ENCODE results near the gene GABRA5. TPM values are rescaled to one million over a fixed set of nuclear protein-coding genes. Genes with fewer than 3 reads are reported as not detected.

The GABRA5 gene
- total and polyA plus RNA-seq, 2 of the 4 experiments (the other 2 are of a cell fraction) = 4.0 to 7.3 TPM

DNA sequence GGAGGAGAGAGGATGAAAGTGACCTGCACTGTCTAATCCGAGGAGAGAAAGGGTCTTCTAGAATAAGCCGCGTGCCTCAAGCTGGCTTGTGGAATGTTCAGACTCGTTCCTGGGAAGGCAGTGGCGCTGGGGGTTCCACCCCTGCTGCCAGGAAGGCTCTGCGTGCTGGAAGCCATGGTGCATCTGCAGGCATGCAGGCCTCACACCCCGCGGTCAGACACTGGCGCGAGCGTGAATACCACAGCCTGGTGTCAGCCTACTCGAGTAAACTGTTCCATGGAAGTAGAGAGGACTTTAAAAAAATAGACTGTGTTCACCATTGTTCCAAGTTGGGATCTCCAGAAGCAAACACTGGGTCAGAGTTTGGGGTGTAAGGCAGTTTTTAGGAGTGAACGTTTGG, 78.2 kb downstream of the GABRA5 start:
- ChIA-PET CTCF (no interaction called here), POLR2A (ENCODE audit: unreplicated experiment) (no interaction called here)
- Histone ChIP-seq H4K91ac (ENCODE audit: insufficient read depth, low read depth, low read length) (no peak overlapping the region), H2AK5ac (ENCODE audit: low read depth, low read length) (no peak overlapping the region), H2BK20ac (ENCODE audit: low read depth, low read length) (no peak overlapping the region), H3K4ac (ENCODE audit: low read depth, low read length) (no peak overlapping the region), H3K9me1 (ENCODE audit: insufficient read depth, low read length) (no peaks in the 10 kb centered on the region), H3K79me1 (ENCODE audit: low read depth in 1 of 2, low read length in 2 of 2) (no peaks in the 10 kb centered on the region), H4K8ac (ENCODE audit: low read depth in 2 of 2, low read length in 2 of 2) (no peak overlapping the region), H2BK15ac (ENCODE audit: low read depth, low read length) (no peak overlapping the region), H3K18ac (ENCODE audit: low read depth, low read length) (no peak overlapping the region), H3K14ac (replicated peaks; ENCODE audit: low read depth, low read length) (no peak overlapping the region), H3K23ac (ENCODE audit: low read depth, low read length) (no peak overlapping the region), H3K9me3 (ENCODE audit: control insufficient read depth, insufficient read depth, low read length) (peaks cover 29% of the 10 kb centered on the region), H2BK5ac (ENCODE audit: low read depth, low read length, poor library complexity, severe bottlenecking) (no peak overlapping the region), H3K9ac (ENCODE audit: low read depth, low read length) (no peak overlapping the region), H2AK9ac (replicated peaks; ENCODE audit: low read depth, low read length, poor library complexity) (no peak overlapping the region), H3K27me3 (ENCODE audit: control insufficient read depth, insufficient read depth, low read length) (no peaks in the 10 kb centered on the region), H3K4me3 (ENCODE audit: insufficient read depth, low read depth, low read length) (no peak overlapping the region), H4K5ac (ENCODE audit: low read depth, low read length) (no peak overlapping the region), H3K4me1 (ENCODE audit: control insufficient read depth, insufficient read depth, low read length) (no peaks in the 10 kb centered on the region), H2AFZ (replicated peaks; ENCODE audit: low read length, poor library complexity) (no peak overlapping the region), H3K36me3 (ENCODE audit: control insufficient read depth, insufficient read depth, low read length) (no peaks in the 10 kb centered on the region), H2BK120ac (ENCODE audit: low read depth, low read length) (no peak overlapping the region), H3K56ac (ENCODE audit: extremely low read depth, insufficient read depth, low read length) (no peak overlapping the region), H3K4me2 (ENCODE audit: low read depth, low read length) (no peak overlapping the region), H4K20me1 (ENCODE audit: insufficient read depth, low read length) (no peaks in the 10 kb centered on the region), H3K27ac (ENCODE audit: insufficient read depth, low read length) (no peak overlapping the region)
- ATAC-seq (ENCODE audit: low read depth) (no peak), DNase-seq (no peak)
- in situ Hi-C loops (cut with MboI; ENCODE audit: low sequenced_read_pairs) = no loop called here
- dilution Hi-C loops (cut with HindIII; ENCODE audit: low sequenced_read_pairs, unreplicated experiment) = no loop called here
- no TSS peak for BruUV-seq (replicated peaks)
- 70% methylated on average over 7 of the region's 13 CpGs; no CpG with 5 or more reads in 1 of the 2 experiments for WGBS, 2 experiments (ENCODE audit: extremely low coverage in 2 of 2, insufficient read length in 1 of 2)
- intact Hi-C loops (cut with micrococcal nuclease) = no loop called here
- TF ChIP-seq RCOR1 (IDR thresholded peaks at IDR 0.05; ENCODE audit: insufficient replicate concordance, low read length) (no peak), MAFK (IDR thresholded peaks at IDR 0.05; ENCODE audit: low read depth, low read length) (no peak), BHLHE40 (IDR thresholded peaks at IDR 0.05; ENCODE audit: low read depth, low read length) (no peak), SMC3 (IDR thresholded peaks at IDR 0.05; ENCODE audit: low read depth, low read length) (no peak), MAZ (IDR thresholded peaks at IDR 0.05; ENCODE audit: borderline replicate concordance, low read depth, low read length) (no peak), POLR2A (IDR thresholded peaks at IDR 0.05; ENCODE audit: low read depth, low read length) (no peak), CHD1 (IDR thresholded peaks at IDR 0.05; ENCODE audit: low read depth, low read length) (no peak), MXI1 (IDR thresholded peaks at IDR 0.05; ENCODE audit: borderline replicate concordance, low read depth, low read length) (no peak), NFE2L2 (IDR thresholded peaks at IDR 0.05; ENCODE audit: low read depth, low read length) (no peak), RFX5 (IDR thresholded peaks at IDR 0.05; ENCODE audit: low read depth, low read length) (no peak), RAD21 (IDR thresholded peaks at IDR 0.05; ENCODE audit: low read length) (no peak), CEBPB (IDR thresholded peaks at IDR 0.05; ENCODE audit: low read depth, low read length) (no peak), FOS (IDR thresholded peaks at IDR 0.05; ENCODE audit: low read depth, low read length) (no peak)
- TF ChIP-seq, protein P1, sequence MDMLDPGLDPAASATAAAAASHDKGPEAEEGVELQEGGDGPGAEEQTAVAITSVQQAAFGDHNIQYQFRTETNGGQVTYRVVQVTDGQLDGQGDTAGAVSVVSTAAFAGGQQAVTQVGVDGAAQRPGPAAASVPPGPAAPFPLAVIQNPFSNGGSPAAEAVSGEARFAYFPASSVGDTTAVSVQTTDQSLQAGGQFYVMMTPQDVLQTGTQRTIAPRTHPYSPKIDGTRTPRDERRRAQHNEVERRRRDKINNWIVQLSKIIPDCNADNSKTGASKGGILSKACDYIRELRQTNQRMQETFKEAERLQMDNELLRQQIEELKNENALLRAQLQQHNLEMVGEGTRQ (IDR thresholded peaks at IDR 0.05; ENCODE audit: low read depth, low read length) = no peak
- TF ChIP-seq, protein P2, sequence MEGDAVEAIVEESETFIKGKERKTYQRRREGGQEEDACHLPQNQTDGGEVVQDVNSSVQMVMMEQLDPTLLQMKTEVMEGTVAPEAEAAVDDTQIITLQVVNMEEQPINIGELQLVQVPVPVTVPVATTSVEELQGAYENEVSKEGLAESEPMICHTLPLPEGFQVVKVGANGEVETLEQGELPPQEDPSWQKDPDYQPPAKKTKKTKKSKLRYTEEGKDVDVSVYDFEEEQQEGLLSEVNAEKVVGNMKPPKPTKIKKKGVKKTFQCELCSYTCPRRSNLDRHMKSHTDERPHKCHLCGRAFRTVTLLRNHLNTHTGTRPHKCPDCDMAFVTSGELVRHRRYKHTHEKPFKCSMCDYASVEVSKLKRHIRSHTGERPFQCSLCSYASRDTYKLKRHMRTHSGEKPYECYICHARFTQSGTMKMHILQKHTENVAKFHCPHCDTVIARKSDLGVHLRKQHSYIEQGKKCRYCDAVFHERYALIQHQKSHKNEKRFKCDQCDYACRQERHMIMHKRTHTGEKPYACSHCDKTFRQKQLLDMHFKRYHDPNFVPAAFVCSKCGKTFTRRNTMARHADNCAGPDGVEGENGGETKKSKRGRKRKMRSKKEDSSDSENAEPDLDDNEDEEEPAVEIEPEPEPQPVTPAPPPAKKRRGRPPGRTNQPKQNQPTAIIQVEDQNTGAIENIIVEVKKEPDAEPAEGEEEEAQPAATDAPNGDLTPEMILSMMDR (conservative IDR thresholded peaks at IDR 0.05; ENCODE audit: low read depth, low read length) = no peak
- TF ChIP-seq, protein P3, sequence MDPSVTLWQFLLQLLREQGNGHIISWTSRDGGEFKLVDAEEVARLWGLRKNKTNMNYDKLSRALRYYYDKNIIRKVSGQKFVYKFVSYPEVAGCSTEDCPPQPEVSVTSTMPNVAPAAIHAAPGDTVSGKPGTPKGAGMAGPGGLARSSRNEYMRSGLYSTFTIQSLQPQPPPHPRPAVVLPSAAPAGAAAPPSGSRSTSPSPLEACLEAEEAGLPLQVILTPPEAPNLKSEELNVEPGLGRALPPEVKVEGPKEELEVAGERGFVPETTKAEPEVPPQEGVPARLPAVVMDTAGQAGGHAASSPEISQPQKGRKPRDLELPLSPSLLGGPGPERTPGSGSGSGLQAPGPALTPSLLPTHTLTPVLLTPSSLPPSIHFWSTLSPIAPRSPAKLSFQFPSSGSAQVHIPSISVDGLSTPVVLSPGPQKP (IDR thresholded peaks at IDR 0.05; ENCODE audit: borderline replicate concordance, low read depth, low read length) = no peak

Measured in IMR-90 (cell line).